GM19238 (cell line): ENCODE measurements around the gene P3H3.
"Not testable (repeated sequence)": the region's sequence is repeated elsewhere in the genome, so short reads cannot be mapped to it uniquely, and the experiment has no call there.

Source experiments
- DNase-seq: peaks from one replicate; pipeline ENCODE4 v3.0.0; 2011; ENCODE audit warnings: low spot score; ENCODE audit not compliant: insufficient read length

P3H3 gene

DNA sequence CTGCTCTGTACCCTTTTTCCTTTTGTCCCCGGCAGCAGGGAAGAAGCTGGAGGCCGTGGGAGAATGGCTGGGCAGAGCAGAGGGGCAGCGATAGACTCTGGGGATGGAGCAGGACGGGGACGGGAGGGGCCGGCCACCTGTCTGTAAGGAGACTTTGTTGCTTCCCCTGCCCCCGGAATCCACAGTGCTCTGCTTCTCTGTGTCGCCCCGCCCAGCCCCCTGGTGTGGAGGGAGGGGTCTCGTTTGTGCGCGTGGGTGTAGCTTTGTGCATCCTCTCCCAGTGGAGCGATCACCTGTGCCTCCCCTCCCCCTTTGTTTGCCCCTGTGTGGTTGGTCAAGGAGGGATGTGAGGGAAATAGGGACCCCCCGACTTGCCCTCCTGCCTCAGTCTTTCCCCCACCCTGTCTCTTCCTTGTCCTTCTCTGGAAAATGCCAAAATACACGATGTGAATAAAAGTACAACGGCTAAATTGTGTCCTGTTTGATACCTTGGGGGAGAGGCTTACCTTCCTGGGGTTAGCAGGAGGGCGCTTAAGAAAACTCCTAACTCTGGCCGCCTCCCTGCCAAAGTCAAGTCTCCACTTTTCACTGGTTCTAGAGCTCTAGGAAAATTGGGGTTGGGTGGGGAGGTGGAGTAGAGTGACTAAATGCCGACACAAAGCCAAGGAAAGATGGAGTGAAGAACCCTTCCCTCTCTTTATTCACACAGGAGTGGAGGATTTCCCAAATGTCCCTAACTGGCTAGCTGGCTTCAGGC, 38.1 kb downstream of the P3H3 start:
- DNase-seq, result no peak

DNA sequence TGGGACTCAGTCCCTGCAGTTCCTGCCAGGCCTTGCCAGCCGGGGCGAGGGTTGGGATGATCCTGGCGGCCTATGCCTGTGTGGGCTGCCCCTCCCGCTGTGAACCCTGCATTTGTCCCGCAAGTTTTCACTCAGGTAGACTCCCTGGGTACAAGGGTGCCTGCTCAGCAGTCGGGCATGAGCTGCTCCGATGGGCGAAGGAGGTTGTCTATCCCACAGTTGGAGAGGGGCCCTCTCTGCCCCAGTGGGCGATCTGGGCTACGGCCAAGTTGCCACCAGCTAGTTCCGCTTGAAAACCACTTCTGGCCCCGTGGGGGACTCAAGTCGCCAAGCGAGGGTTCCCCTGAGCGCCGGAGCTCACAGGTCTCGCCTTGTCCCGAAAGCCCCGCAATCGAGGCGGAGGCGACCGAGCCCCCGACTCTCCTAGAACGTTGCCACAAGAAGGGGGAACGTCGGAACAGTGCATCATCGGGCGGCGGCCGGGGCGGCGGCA, 38.8 kb downstream of the P3H3 start:
- DNase-seq, result no peak

DNA sequence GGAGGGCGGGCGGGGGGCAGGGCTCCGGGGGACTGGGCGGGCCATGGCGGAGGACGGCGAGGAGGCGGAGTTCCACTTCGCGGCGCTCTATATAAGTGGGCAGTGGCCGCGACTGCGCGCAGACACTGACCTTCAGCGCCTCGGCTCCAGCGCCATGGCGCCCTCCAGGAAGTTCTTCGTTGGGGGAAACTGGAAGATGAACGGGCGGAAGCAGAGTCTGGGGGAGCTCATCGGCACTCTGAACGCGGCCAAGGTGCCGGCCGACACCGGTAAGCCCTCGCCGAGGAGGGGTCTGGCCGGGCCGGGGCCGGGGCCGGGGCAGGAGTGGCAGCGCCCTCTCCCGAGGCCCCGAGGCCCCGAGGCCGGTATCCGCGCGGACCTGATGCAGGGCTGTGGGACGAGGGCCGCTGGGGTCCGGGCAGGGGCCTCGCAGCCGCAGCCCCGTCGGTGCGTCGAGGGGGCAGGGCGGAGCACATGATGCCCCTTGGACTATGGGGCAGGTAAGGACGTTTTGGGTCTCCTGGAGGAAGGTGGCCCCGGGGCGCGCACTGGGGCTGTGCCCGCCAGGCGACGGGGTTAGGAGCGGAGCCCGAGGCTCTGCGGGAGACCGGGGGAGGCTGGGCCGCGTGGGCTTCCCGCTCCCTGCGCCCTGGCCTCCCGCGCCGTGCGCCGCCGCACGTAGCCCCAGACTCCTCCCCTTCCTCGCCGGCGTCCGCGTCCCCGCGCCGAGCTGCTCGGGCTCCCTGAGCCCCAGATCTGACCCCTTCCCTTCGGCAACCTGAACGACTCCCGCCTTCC, 39.4 kb downstream of the P3H3 start, which contains the start of gene TPI1:
Gene TPI1, plus strand, starts transcription at position 119 of the 798 bp plus-strand sequence. Its CDS starts 36 bp downstream, at position 155.
- DNase-seq, result peak; percentile 83

DNA sequence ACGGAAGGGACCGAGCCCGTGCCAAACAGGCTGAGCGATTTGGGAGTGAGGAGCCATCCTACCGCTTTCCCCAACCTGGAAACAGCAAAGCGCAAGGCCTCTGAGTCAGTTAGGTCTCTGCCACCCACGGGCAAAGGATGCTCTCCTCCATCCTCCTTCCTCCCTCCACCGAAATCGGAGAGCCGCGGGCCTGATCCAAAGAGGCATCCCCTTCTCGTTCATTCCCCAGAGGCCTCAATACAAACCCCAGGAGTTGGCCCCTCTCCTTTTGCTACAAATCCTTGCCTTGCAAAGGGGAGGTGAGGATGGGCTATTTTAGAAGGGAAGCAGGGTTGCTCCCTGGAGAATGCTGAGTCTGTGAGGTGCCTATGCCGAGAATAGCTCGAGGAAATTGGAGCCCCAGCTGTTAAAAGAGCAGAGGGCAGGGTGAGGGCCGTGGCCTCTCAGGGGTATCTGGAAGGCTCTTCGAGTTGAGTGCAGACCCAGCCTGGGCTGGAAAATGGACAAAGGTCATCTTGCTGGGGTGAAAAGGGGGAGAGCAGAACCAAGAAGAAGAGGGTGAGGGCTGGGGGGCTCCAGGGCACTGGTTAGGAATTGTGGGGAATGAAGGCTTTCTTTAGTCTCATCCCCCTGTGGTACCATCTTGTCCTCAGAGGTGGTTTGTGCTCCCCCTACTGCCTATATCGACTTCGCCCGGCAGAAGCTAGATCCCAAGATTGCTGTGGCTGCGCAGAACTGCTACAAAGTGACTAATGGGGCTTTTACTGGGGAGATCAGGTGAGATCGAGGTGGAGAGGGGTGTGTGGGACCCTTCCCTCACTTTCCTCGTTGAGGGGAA, 40.2 kb downstream of the P3H3 start:
- DNase-seq, result no peak

DNA sequence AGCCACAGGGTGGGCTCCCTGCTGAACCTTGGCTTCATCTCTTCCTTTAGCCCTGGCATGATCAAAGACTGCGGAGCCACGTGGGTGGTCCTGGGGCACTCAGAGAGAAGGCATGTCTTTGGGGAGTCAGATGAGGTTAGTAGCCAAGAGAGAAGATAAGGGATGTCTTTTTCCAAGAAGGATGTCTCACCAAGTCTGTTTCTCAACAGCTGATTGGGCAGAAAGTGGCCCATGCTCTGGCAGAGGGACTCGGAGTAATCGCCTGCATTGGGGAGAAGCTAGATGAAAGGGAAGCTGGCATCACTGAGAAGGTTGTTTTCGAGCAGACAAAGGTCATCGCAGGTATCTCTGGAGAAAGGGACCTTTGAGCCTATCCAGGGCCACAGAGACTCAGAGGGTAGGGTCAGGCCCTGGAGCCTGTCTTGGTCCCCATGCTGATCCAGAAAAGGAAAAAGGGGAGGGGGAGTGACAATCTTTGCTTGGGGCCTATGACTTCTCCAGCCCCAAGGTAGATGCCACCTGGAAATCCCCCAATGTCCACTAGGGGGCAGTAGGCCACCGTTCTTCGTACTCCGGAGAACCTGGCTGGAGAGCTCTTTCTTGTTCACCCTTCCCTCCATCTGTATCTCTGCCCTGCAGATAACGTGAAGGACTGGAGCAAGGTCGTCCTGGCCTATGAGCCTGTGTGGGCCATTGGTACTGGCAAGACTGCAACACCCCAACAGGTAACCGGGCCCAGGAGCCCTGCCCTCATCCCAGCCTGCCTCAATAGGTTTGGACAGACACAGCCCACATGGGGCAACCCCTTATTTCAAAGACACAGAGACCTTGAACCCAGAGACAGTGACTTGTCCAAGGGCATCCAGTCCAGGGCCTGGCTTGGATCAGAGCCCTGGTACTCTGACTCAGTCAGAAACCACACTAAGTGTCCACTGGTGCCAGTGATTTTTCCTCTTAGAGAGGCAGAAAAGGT, 41.1 kb downstream of the P3H3 start:
- DNase-seq, result peak; percentile 79

DNA sequence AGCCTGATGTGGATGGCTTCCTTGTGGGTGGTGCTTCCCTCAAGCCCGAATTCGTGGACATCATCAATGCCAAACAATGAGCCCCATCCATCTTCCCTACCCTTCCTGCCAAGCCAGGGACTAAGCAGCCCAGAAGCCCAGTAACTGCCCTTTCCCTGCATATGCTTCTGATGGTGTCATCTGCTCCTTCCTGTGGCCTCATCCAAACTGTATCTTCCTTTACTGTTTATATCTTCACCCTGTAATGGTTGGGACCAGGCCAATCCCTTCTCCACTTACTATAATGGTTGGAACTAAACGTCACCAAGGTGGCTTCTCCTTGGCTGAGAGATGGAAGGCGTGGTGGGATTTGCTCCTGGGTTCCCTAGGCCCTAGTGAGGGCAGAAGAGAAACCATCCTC, 42.1 kb downstream of the P3H3 start:
- not testable (repeated sequence) for DNase-seq

DNA sequence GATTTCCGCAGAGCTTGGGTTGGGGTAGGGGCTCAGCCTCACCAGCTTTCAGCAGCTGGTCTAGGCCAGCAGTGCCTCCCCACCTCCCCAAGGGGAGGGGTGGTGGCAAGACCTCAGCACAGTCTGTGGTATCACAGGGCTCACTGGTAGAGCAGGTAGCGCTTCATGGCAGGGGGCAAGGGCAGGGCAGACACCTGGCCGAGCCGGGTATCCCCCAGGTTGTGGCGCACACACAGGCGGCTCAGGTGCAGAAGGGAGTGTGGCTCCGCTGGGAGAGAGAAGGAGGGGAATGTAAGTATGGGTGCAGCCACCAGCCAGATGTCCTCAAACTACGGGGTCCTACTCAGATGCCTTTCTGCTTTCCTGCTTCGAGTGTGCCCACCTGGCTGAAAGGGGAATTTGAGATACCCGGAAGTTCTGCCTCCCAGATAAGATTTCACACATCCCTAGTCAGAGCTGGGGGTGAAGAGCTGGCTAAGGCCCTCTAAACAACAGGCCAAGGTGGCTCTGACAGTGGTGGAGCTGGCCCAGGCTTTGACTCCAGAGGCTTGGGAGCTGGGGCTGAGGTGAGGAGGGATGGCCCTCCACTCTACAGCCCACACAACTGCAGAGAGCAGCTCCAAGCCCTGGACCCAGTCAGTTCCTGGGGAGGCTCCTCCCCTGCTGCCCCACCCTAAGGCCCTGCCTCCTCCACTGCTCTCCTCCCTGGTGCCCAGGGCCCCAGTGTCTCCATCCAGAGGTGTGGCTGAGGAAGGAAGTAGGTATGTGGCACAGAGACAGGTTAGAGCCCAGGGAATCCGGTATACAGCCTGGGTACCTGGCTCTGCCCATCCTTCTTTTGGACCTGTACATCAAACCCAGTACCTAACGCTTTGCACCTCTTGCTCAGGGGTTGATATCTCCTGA, 43.1 kb downstream of the P3H3 start:
- no peak for DNase-seq

DNA sequence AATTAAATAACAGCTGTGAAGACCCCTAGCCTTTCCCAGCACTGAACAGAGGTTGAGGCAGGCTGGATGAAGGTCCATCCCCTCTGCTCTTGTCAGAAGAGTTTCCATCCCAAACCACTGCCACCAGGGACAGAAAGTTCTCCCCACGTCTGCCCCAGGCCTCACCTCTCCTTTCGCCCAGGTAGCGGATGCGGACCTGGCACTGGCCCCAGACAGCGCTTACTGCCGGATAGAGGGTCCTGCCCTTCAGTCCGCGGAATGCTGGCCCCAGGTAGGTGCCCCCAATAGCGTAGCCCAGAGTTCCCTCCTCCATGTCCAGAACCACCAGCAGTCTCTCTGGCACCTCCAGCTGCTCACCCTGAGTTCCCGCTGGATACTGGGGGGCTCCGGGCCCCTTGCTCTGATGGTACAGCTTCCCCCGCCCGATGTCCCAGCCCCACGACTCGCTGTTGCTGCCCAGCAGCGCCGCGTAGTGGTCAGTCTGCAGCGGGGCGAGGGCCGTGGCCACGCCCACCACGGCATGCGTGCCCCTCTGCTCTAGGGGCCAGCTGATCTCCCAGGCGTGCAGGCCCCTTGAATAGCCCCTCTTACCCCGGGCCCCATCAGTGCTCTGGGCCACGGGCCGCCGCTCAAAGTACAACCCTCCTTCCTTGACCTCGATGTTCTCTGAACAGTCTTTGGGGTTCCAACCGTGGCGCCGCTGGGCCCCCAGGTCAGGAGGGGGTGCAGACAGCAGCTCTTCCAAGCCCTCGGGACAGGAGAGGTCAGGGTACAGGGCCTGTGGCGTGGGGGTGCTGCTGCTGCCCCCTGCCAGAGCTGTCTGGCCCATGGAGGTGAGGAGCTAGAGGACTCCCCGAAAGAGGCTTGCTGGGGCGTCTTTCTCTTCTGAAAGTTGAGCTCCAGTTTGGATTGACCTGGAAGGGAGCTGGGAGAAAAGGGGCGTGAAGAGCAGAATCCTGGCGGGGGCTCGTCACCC, 44.2 kb downstream of the P3H3 start:
- peak; percentile 82 for DNase-seq

DNA sequence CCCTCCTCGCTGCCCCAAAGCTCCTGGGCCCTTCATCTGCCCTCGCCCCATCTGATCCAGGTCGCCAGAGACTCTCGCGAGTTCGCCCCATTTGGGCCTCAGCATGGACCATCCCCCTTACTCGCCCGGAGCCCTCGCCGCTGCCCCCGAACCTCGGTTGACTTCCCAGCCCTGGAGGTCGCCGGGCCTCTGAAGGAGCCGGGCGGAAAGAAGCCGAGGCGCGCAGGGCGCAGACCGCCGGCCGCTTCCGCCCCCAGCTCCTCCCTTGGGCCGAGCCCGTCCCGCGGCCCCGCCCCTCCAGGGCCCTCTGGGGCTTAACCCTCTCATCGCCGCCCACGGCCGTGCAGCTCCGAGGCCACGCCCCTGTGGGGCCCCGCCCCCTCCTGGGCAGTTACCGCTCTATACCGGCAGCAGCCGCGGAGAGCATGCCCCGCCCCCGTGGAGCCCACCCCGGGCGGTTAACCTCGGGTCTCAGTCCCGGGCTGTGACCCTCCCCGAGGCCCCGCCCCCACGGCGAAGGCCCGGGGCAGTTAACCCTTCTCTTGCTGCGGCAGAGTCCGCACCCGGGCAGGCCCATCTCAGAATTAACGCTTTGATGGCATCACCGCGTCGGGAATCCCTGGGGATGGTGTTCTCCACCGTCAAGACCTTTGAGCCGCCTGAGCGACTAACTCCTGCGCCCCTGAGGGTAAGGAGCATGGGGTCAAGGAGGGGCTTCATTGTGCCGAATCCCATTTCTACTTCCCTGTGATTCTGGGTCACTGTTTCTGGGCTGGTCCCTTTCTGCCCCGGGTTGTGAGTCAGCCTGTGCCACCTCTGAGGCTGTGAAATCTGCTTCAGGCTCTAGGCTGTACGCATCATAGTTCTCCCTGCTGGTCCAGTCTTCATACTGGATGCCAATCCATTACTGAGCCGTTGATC, 45.1 kb downstream of the P3H3 start, which contains the start of gene SPSB2:
Gene SPSB2, minus strand, starts transcription at position 210 of the 921 bp plus-strand sequence. CDS start 402 bp downstream, outside the sequence.
- peak; percentile 94 for DNase-seq

DNA sequence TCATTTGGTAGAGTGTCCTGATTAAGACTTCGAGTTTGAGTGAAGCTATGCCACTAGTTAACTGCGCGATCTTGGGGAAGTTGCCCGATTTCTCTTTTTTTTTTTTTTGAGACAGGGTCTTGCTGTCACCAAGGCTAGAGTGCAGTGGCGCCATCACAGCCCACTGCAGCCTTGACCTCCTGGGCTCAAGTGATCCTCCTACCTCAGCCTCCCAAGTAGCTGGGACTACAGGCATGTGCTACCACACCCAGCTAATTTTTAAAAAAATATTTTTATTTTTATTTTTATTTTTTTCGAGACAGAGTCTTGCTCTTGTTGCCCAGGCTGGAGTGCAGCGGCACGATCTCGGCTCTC, 45.8 kb downstream of the P3H3 start:
- DNase-seq, result not testable (repeated sequence)

DNA sequence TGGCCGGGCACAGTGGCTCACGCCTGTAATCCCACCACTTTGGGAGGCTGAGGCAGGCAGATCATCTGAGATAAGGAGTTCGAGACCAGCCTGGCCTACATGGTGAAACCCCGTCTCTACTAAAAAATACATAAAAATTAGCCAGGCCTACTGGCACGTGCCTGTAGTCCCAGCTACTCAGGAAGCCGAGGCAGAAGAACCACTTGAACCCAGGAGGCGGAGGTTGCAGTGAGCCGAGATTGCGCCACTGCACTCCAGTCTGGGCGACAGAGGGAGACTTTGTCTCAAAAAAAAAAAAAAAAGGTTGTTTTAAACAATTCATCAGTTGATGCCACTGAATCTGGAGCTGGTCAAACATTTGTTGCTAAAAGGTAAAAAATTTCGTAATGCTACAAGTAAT, 51.6 kb downstream of the P3H3 start:
- not testable (repeated sequence) for DNase-seq

DNA sequence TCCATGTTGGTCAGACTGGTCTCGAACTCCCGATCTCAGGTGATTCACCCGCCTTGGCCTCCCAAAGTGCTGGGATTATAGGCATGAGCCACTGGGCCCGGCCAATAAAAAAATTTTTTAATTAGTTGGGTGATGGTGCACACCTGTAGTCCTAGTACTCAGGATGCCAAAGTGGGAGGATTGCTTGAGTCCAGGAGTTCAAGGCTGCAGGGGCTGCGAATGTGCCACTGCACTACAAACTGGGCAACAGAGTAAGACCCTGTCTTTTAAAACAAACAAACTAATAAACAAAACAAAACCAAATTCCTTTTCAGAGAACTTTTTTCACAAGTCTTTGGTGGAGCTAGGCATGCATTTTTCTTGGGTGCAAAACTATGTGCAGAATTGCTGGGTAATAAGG, 55.0 kb downstream of the P3H3 start:
- no peak for DNase-seq

DNA sequence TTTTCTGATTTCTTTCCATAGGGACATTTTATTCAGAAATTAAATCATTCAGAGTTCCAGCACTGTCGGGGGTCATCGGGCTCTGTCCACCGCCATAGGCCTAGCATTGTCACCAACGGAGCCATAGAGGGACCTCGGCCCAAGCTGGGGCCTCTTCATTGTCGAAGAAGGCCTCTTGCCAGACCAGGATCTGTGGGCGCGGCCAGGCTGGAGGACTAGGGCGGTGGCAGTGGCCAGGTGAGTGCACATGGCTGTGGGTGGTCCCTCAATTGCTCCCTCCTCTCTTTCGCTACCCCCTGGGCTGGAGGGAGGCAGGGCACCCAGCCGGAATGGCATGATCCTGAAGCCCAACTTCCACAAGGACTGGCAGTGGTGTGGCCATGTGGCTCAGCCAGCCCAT, 55.5 kb downstream of the P3H3 start:
- DNase-seq, result no peak

DNA sequence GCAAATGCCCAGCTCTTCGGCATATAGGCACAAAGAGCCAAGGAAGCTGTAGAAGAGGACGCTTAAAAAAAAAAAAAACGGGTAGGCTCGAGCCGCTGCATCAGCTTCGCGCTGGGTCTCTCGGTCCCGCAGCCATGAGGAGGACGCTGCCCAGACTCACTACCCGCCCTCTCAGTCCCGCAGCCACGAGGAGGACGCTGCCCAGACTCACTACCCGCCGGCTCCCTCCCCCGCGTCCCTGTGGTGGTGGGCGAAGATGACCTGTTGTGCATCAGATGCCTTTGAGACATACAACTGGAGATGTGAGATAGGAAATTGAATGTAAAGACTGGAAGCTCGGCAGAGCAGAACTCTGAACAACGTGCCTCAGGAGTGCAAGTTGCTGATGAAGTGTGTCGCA, 56.3 kb downstream of the P3H3 start:
- DNase-seq, result no peak

DNA sequence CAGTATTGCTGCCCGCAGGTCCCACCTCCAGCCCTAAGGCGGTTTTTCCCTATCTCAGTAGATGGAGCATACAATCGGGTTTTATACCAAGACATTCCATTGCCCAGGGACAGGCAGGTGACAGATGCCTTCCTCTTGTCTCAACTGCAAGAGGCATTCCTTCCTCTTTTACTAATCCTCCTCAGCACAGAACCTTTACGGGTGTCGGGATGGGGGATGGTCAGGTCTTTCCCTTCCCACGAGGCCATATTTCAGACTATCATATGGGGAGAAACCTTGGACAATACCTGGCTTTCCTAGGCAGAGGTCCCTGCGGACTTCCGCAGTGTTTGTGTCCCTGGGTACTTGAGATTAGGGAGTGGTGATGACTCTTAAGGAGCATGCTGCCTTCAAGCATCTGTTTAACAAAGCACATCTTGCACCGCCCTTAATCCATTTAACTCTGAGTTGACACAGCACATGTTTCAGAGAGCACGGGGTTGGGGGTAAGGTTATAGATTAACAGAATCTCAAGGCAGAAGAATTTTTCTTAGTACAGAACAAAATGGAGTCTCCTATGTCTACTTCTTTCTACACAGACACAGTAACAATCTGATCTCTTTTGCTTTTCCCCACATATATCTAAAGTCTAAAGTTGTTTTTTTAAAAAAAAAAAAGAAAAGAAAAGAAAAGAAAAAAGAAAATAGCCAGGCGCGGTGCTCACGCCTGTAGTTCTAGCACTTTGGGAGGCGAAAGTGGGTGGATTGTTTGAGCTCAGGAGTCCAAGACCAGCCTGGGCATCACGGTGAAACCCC, 58.2 kb downstream of the P3H3 start:
- not testable (repeated sequence) for DNase-seq

DNA sequence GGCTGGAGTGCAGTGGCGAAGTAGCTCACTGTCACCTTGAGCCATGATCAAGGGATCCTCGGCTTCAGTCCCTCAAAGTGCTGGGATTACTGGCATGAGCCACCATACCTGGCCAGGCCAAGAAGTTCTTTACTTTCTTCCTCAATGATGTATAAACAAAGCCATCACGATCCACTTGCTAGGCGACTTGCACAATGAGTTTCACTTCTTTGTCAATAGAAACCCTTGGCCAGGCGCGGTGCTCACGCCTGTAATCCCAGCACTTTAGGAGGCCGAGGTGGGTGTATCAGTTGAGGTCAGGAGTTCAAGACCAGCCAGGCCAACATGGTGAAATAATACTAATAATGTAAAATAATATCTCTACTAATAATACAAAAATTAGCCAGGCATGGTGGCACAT, 59.3 kb downstream of the P3H3 start:
- no peak for DNase-seq
